H1 (cell line): ENCODE data around the gene SHROOM3. TPM values are rescaled to one million over a fixed set of nuclear protein-coding genes. Genes with fewer than 3 reads are reported as not detected.

Experiments used
- ASH2L ChIP-seq: fragments of 200-600, 300-600 bp; sonication (generic); IDR thresholded peaks from one replicate; pipeline ENCODE4 v1.7.1; 2017; ENCODE audit warnings: low read length
- BACH1 ChIP-seq: IDR thresholded peaks from 2 replicates; pipeline ENCODE4 v1.6.1; 2012; ENCODE audit warnings: low read length, improper control_type of control experiment
- CHD1 ChIP-seq: IDR thresholded peaks from 2 replicates; pipeline ENCODE4 v1.6.1; 2012; ENCODE audit warnings: low read depth, low read length, improper control_type of control experiment
- HDAC2 ChIP-seq, 2 experiments: fragments of 300-600 bp in 1 of 2; sonication (generic) in 1 of 2; IDR thresholded peaks; 2 replicates each; pipeline ENCODE4 v1.6.1; 2011 to 2012; ENCODE audit warnings: low read depth in 2 of 2, low read length in 2 of 2, mild to moderate bottlenecking in 2 of 2, moderate library complexity in 2 of 2, borderline replicate concordance in 1 of 2, inconsistent platforms in 1 of 2
- JUND ChIP-seq: IDR thresholded peaks from 2 replicates; pipeline ENCODE4 v1.6.1; 2011; ENCODE audit warnings: mild to moderate bottlenecking, improper control_type of control experiment, low read length
- PHF8 ChIP-seq: fragments of 200-600 bp; sonication (generic); conservative IDR thresholded peaks from 2 replicates; pipeline ENCODE4 v1.7.1; 2012; ENCODE audit warnings: low read depth, mild to moderate bottlenecking, inconsistent platforms, low read length, moderate library complexity
- RXRA ChIP-seq: IDR thresholded peaks from 2 replicates; pipeline ENCODE4 v1.6.1; 2011; ENCODE audit warnings: low read depth, mild to moderate bottlenecking, low read length, moderate library complexity; ENCODE audit not compliant: insufficient read depth
- SIRT6 ChIP-seq: IDR thresholded peaks from one replicate; pipeline ENCODE4 v1.7.1; 2012; ENCODE audit warnings: low read length, inconsistent platforms
- SUZ12 ChIP-seq: fragments of 200-600 bp; sonication (generic); IDR thresholded peaks from 2 replicates; pipeline ENCODE4 v1.6.1; 2012; ENCODE audit warnings: mild to moderate bottlenecking, inconsistent platforms, low read length, moderate library complexity, mixed read lengths
- TBP ChIP-seq: IDR thresholded peaks from 2 replicates; pipeline ENCODE4 v1.6.1; 2011; ENCODE audit warnings: low read depth, low read length, improper control_type of control experiment
- polyA plus RNA-seq, 7 experiments: library from polyadenylated mRNA; depleted of rRNA in 3 of 7; stranded (reverse) in 5 of 7; unstranded in 2 of 7; fragments of >200 nt in 5 of 7; fragments of 200-250 nt in 2 of 7; gene quantifications; 1 replicate in 5 of 7; 2 replicates in 1 of 7; 4 replicates in 1 of 7; pipeline versions ENCODE4 v1.2.1 to v1.2.3, GENCODE V29; 2011 to 2013; ENCODE audit warnings: missing spikeins in 2 of 7, mixed read lengths in 2 of 7
- total RNA-seq: library from RNA; stranded (reverse); fragmentation: NEBNext Ultra II Directional; extraction: Animal tissue kit (Norgen Biotek cat#: 25700); gene quantifications from 2 replicates; pipeline ENCODE4 v1.2.1, GENCODE V29; 2021
- TF ChIP-seq, protein P1 (sequence below), 3 experiments: IDR thresholded peaks; 1 replicate in 2 of 3; 2 replicates in 1 of 3; pipeline versions ENCODE4 v1.5.1 to v1.6.1; 2011; ENCODE audit warnings: low read length in 3 of 3, mild to moderate bottlenecking in 3 of 3, inconsistent platforms in 2 of 3, low read depth in 1 of 3, moderate library complexity in 1 of 3; ENCODE audit not compliant: insufficient read depth in 1 of 3; ENCODE audit errors: control extremely low read depth in 1 of 3
- TF ChIP-seq, protein P2 (sequence below): IDR thresholded peaks from 2 replicates; pipeline ENCODE4 v1.6.1; 2011; ENCODE audit warnings: low read length, improper control_type of control experiment

SHROOM3 gene
- total and polyA plus RNA-seq, 2 of the 8 experiments (the other 6 are each of a cell fraction or from before 2014, with no cell fraction given): 15.8 to 34.0 TPM

DNA sequence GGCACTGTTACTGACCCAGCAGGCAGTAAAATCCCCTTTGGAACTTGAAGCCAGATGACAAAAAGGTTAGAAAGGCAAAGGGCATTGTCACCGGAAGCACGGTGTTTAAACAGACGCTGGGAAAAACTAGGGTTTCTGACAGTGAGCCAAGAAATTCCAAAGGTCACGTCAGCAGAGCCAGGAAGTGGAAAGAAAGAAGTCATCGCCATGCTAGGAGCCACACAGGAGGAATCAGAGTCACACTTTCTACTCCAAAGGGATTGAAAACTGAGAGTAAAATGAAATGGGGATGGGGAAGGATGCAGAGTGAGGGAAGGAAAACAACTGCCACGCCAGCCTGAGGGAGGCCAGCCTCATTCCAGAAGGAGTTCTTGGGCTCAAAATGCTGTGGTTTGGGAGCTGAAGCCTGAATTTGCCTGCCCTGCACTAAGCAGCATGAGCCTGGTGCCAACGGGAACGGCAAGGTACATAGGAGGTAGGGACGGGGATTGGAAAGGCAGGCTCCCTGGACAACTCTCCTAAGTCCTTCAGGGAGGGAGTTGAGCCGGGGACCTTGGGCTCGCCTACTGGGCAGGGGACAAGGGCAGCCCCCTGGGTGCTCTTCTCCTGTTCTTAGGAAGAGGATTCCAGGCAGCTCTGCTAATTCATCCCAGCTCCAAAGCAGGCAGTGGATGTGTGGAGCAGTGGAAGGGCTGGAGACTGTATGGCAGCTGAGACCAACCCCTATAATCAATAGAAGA, 396.1 kb downstream of the SHROOM3 start (continued):
- TF ChIP-seq, protein P1, sequence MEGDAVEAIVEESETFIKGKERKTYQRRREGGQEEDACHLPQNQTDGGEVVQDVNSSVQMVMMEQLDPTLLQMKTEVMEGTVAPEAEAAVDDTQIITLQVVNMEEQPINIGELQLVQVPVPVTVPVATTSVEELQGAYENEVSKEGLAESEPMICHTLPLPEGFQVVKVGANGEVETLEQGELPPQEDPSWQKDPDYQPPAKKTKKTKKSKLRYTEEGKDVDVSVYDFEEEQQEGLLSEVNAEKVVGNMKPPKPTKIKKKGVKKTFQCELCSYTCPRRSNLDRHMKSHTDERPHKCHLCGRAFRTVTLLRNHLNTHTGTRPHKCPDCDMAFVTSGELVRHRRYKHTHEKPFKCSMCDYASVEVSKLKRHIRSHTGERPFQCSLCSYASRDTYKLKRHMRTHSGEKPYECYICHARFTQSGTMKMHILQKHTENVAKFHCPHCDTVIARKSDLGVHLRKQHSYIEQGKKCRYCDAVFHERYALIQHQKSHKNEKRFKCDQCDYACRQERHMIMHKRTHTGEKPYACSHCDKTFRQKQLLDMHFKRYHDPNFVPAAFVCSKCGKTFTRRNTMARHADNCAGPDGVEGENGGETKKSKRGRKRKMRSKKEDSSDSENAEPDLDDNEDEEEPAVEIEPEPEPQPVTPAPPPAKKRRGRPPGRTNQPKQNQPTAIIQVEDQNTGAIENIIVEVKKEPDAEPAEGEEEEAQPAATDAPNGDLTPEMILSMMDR (IDR thresholded peaks at IDR 0.05; ENCODE audit: control extremely low read depth in 1 of 3, insufficient read depth in 1 of 3, low read depth in 1 of 3, low read length in 3 of 3): no peak
- TF ChIP-seq CHD1: no peak
- TF ChIP-seq JUND: no peak
- no peak for TF ChIP-seq HDAC2 (IDR thresholded peaks at IDR 0.05; ENCODE audit: borderline replicate concordance in 1 of 2, low read depth in 2 of 2, low read length in 2 of 2)
- no peak for TF ChIP-seq BACH1
- no peak for TF ChIP-seq SIRT6
- no peak for TF ChIP-seq SUZ12
- TF ChIP-seq RXRA: no peak
- no peak for TF ChIP-seq ASH2L
- TF ChIP-seq PHF8: no peak
- no peak for TF ChIP-seq TBP
- TF ChIP-seq, protein P2, sequence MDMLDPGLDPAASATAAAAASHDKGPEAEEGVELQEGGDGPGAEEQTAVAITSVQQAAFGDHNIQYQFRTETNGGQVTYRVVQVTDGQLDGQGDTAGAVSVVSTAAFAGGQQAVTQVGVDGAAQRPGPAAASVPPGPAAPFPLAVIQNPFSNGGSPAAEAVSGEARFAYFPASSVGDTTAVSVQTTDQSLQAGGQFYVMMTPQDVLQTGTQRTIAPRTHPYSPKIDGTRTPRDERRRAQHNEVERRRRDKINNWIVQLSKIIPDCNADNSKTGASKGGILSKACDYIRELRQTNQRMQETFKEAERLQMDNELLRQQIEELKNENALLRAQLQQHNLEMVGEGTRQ: no peak
